ENCODE results near the gene USP17L20.
"Not testable (repeated sequence)": the region's sequence is repeated elsewhere in the genome, so short reads cannot be mapped to it uniquely, and the experiment has no call there.

DNA sequence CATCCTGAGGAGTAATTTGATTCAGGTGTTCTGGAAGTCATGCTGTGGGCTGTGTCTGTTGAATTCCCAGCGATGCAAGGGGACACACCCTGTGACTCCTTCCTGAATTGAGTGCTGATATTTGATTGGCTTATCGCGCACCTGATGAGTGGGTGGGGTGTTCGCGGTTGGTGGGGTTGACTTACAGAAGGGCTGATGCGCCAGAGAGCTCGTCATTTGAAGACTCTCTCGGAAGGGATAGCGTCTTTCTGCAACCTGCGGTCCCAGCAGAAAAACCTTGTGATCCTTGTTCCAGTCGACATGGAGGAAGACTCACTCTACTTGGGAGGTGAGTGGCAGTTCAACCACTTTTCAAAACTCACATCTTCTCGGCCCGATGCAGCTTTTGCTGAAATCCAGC, 38.1 kb upstream of the USP17L20 start, which contains the start of gene USP17L12:
- TF ChIP-seq EZH2 (IDR thresholded peaks at IDR 0.05; ENCODE audit: insufficient read depth, poor library complexity, severe bottlenecking); EZH2phosphoT487 (IDR thresholded peaks at IDR 0.05; ENCODE audit: insufficient read depth, low read depth): not testable (repeated sequence)
